Adrenal gland (tissue), 5 donors: ENCODE data around the gene MSLN.

Experiments
- POLR2A ChIP-seq, 2 donors: fragments of 450-650 bp; IDR thresholded peaks; one replicate each; pipeline ENCODE4 v1.6.1; 2017; ENCODE audit warnings: antibody characterized with exemption in 2 of 2, mild to moderate bottlenecking in 2 of 2, moderate library complexity in 1 of 2
- TF ChIP-seq, protein P1 (sequence below), 6 experiments: fragments of 450-650 bp in 4 of 6; fragments of 200-600 bp in 2 of 6; sonication (generic) in 1 of 6; IDR thresholded peaks; 1 replicate in 5 of 6; 2 replicates in 1 of 6; pipeline versions ENCODE4 v1.5.1 to v1.8.0; 2016 to 2021; ENCODE audit warnings: antibody characterized with exemption in 6 of 6, mild to moderate bottlenecking in 2 of 6, moderate library complexity in 1 of 6
- donor health status: DM: no; HTN: no; CAD: no.

DNA sequence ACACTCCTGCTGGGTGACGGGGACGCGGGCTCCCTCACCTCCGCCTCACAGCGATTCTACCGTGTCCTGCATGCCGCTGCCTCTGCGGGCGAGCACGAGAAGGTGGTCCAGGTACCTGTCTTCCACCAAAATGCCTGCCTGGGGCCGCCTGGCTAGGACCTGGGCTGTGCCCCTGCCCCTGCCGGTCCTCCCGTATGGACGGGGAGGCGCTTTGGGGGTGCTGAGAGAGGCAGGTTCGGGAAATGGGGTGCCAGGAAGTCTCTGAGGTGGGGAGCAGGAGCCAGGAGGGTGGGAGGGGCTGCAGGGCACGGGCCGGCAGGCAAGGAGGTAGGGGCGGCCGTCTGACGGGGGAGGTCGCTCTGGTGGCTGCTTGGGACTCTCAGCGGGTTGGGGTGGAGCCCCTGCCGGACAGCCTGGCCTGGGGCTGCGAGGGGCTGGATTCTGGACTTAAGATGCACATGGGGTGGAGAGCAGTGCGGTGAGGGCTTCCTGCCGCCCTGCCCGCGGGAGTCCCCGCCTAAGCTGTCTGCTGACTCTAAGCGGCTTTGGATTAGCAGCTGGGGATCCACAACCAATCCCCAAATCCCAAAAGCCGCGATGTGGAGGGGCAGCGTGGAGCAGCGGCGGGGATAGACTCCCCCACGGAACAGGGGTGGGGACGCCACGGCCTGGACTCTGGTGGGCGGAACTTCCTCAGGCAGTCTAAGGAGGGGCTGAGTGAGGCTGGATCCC is 33.7 kb downstream of the MSLN start:
- TF ChIP-seq, protein P1, sequence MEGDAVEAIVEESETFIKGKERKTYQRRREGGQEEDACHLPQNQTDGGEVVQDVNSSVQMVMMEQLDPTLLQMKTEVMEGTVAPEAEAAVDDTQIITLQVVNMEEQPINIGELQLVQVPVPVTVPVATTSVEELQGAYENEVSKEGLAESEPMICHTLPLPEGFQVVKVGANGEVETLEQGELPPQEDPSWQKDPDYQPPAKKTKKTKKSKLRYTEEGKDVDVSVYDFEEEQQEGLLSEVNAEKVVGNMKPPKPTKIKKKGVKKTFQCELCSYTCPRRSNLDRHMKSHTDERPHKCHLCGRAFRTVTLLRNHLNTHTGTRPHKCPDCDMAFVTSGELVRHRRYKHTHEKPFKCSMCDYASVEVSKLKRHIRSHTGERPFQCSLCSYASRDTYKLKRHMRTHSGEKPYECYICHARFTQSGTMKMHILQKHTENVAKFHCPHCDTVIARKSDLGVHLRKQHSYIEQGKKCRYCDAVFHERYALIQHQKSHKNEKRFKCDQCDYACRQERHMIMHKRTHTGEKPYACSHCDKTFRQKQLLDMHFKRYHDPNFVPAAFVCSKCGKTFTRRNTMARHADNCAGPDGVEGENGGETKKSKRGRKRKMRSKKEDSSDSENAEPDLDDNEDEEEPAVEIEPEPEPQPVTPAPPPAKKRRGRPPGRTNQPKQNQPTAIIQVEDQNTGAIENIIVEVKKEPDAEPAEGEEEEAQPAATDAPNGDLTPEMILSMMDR (IDR thresholded peaks at IDR 0.05), result no peak
- TF ChIP-seq POLR2A (IDR thresholded peaks at IDR 0.05), result no peak
